ENCODE results near the gene HES7. TPM values are rescaled to one million over a fixed set of nuclear protein-coding genes. Genes with fewer than 3 reads are reported as not detected.
"Not testable (repeated sequence)": the region's sequence is repeated elsewhere in the genome, so short reads cannot be mapped to it uniquely, and the experiment has no call there.

Gene HES7
- polyA plus RNA-seq (2011; rRNA removed) (not detected in 2 replicates), polyA minus RNA-seq (2011; rRNA and poly(A)+ RNA removed) (not detected in 2 replicates)

DNA sequence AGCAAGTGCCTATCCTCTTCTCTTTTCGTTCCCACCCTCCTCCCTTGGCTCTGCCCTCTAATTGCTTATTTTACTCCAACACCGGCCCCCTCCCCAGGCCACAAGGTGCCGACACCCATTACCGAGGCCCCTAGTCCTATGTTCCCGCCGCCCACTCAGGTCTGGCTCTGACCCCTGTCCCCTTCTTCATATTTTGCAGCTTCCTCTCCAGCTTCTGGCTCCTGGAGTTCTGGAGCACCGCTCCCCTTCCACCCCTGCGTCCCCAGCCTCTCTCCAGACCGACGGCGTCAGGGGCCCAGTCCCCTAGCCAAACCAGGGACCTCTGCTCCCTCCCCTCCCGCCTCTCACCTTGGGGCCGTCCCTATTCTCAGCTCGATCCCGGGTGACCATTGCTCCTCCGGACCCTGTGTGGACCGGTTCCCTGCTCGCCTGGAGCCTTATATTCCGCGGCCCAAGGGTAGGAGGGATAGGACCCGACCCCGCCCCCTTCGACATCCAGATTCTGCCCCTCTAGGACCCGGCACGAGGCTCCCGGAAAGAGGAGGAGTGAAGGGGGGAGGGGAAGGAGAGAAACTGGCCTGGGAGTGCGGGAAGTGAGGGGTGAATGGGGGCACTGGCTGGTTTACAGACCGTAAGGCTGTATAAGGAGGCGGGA, at the start of gene HES7:
TSS of gene HES7 (minus strand) at position 412 of the 655 bp plus-strand sequence. CDS start at position 390, 22 bp downstream.
- Histone ChIP-seq H3K27me3 (ENCODE audit: control insufficient read depth, insufficient read depth, low read length) (peaks cover 6% of the 10 kb centered on the region), H3K27ac (ENCODE audit: low read depth, low read length) (no peak within 1 kb of the TSS), H3K4me3 (ENCODE audit: low read depth, low read length) (peak within 1 kb of the TSS; percentile 69), H3K9me3 (ENCODE audit: control insufficient read depth, insufficient read depth, low read length) (no peaks in the 10 kb centered on the region; the same call in 1 of the 2 replicates)
- ChIA-PET CTCF (interaction anchor here (0.6 to 1.7 kb wide), 3 partner anchors 34 to 99 kb away, joined by 3 to 9 read pairs (median 3); no protein-coding TSS in a partner anchor), POLR2A (no interaction called here)
- DNase-seq (ENCODE audit: low read depth, low spot score) = no peak
- TF ChIP-seq, protein P1, sequence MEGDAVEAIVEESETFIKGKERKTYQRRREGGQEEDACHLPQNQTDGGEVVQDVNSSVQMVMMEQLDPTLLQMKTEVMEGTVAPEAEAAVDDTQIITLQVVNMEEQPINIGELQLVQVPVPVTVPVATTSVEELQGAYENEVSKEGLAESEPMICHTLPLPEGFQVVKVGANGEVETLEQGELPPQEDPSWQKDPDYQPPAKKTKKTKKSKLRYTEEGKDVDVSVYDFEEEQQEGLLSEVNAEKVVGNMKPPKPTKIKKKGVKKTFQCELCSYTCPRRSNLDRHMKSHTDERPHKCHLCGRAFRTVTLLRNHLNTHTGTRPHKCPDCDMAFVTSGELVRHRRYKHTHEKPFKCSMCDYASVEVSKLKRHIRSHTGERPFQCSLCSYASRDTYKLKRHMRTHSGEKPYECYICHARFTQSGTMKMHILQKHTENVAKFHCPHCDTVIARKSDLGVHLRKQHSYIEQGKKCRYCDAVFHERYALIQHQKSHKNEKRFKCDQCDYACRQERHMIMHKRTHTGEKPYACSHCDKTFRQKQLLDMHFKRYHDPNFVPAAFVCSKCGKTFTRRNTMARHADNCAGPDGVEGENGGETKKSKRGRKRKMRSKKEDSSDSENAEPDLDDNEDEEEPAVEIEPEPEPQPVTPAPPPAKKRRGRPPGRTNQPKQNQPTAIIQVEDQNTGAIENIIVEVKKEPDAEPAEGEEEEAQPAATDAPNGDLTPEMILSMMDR (IDR thresholded peaks at IDR 0.05; ENCODE audit: low read depth, low read length) = no peak

DNA sequence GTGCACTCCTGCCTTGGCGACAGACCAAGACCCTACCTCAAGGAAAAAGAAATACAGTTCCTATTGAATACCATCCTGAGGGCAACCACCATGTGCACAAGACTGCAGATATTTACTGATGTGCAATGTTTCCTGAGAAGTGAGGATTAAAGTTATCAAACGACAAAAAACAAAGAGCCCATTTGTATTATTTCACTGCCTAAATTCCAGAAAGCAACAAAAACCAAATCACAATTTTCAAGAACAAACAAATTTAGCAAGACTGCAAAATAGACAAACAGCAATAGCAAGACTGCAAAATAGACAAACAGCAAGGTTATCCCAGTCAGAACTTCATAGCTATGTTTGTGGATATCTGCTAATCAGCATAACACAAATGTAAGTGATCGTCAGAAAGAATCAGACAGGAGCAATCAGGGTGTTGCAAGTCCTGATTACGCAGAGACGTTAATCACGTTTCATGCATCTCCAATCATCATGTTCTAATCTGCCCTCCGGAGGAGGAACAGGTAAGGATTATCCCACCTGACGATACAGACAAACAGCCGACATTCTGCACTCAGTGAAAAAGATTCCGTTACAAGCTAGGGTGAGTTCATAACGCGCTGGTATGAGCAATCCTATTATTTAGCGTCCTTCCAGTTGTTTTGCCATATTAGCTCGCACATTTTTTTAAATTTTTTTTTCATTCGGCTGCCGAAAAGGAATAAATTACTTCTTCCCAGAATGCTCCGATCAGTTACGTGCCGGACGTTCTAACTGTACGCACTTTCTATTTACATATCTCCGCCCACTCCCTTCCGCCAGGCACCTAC, 49.4 kb upstream of the HES7 start:
- ChIA-PET POLR2A (interaction anchor here (0.6 to 1.5 kb wide), 23 partner anchors 9 to 331 kb away, joined by 3 to 25 read pairs (median 4); partner anchors contain the start of genes ALOXE3, AURKB, BORCS6 and NDEL1), CTCF (interaction anchor here (0.7 to 1.3 kb wide), 2 partner anchors 15 to 54 kb away, joined by 3 read pairs; no protein-coding TSS in a partner anchor)
- TF ChIP-seq, protein P1 (IDR thresholded peaks at IDR 0.05; ENCODE audit: low read depth, low read length) = no peak
- Histone ChIP-seq H3K27ac (ENCODE audit: low read depth, low read length) (peak overlapping the region; percentile 98), H3K4me3 (ENCODE audit: low read depth, low read length) (peak overlapping the region; percentile 60), H3K9me3 (ENCODE audit: control insufficient read depth, insufficient read depth, low read length) (no peaks in the 10 kb centered on the region; the same call in 1 of the 2 replicates), H3K27me3 (ENCODE audit: control insufficient read depth, insufficient read depth, low read length) (no peaks in the 10 kb centered on the region)
- peak; percentile 96 for DNase-seq (ENCODE audit: low read depth, low spot score)

DNA sequence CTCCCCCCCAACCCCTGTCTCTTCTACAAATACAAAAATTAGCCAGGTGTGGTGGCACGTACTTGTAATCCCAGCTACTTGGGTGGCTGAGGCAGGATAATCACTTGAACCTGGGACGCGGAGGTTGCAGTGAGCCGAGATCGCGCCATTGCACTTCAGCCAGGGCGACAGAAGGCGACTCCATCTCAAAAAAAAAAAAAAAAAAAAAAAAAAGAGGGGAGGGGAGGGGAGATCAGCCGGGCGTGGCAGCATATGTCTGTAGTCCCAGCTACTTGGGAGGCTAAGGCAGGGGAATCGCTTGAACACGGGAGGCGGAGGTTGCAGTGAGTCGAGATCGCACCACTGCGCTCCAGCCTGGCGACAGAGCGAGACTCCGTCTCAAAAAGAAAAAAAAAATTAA, 46.3 kb upstream of the HES7 start:
- not testable (repeated sequence) for H3K9me3 ChIP-seq (ENCODE audit: control insufficient read depth, insufficient read depth, low read length); H3K4me3 ChIP-seq (ENCODE audit: low read depth, low read length); DNase-seq (ENCODE audit: low read depth, low spot score); H3K27ac ChIP-seq (ENCODE audit: low read depth, low read length); H3K27me3 ChIP-seq (ENCODE audit: control insufficient read depth, insufficient read depth, low read length)
- ChIA-PET POLR2A (interaction anchor here (0.7 kb wide), 1 partner anchor 40 kb away, joined by 3 read pairs; the partner anchor contains the start of gene AURKB), CTCF (interaction anchor here (0.5 to 1.5 kb wide), 2 partner anchors 12 to 52 kb away, joined by 3 to 6 read pairs; partner anchors contain the start of gene ALOXE3)

DNA sequence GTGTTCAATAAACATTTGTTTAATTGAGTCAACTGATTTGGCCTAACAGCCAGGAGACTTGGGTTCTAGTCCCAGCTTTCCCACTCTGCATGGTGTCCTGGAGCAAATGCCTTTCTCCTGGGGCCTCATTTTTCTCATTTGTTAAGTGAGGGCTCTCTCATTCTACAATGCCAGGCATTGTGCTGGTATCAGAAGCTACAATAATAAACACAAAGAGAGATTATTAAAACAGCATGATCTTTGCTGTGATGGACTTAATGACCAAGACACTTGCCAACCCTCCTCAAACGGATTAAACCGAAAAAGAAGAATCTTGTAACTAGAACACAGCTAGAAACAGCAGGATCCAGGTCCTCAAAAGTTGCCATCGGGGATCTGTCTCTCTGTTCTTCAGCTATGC, 43.6 kb upstream of the HES7 start:
- ChIA-PET POLR2A (no interaction called here), CTCF (interaction anchor here (0.9 kb wide), 1 partner anchor 8 kb away, joined by 3 read pairs; no protein-coding TSS in a partner anchor)
- Histone ChIP-seq H3K9me3 (ENCODE audit: control insufficient read depth, insufficient read depth, low read length) (no peaks in the 10 kb centered on the region; the same call in 1 of the 2 replicates), H3K27me3 (ENCODE audit: control insufficient read depth, insufficient read depth, low read length) (no peaks in the 10 kb centered on the region), H3K27ac (ENCODE audit: low read depth, low read length) (no peak overlapping the region), H3K4me3 (ENCODE audit: low read depth, low read length) (no peak overlapping the region)
- DNase-seq (ENCODE audit: low read depth, low spot score) = no peak
- TF ChIP-seq, protein P1 (IDR thresholded peaks at IDR 0.05; ENCODE audit: low read depth, low read length) = no peak

DNA sequence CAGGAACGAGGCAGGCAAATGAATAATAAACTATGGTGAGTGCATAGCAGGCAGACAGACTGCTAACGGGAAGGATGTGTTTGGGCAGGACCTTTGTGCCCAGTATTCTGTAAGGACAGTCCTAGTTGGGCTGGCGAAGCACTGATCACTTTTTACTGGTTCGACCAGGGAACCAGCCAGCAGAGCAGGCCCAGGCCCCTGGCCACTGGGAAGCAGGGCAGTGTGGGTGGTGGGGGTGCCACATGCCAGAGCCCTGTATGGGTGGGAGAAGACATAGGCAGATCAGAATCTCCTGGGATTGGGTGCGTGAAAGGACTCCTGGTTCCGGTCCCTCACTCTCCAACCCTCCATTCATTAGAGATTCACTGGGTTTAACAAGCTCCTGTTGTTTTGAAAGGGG, 42.8 kb upstream of the HES7 start:
- no peak overlapping the region for H3K27ac ChIP-seq (ENCODE audit: low read depth, low read length)
- ChIA-PET CTCF (no interaction called here), POLR2A (no interaction called here)
- no peaks in the 10 kb centered on the region for H3K27me3 ChIP-seq (ENCODE audit: control insufficient read depth, insufficient read depth, low read length)
- DNase-seq (ENCODE audit: low read depth, low spot score) = no peak
- no peak overlapping the region for H3K4me3 ChIP-seq (ENCODE audit: low read depth, low read length)
- TF ChIP-seq, protein P1 (IDR thresholded peaks at IDR 0.05; ENCODE audit: low read depth, low read length) = no peak
- H3K9me3 ChIP-seq (ENCODE audit: control insufficient read depth, insufficient read depth, low read length) = no peaks in the 10 kb centered on the region; the same call in 1 of the 2 replicates

All from AG04450 (cell line).